ENCODE results near the gene ESYT3.
A peak's percentile ranks its signal among the peaks of the same experiment; 100 is the strongest.

The ESYT3 gene, protein sequence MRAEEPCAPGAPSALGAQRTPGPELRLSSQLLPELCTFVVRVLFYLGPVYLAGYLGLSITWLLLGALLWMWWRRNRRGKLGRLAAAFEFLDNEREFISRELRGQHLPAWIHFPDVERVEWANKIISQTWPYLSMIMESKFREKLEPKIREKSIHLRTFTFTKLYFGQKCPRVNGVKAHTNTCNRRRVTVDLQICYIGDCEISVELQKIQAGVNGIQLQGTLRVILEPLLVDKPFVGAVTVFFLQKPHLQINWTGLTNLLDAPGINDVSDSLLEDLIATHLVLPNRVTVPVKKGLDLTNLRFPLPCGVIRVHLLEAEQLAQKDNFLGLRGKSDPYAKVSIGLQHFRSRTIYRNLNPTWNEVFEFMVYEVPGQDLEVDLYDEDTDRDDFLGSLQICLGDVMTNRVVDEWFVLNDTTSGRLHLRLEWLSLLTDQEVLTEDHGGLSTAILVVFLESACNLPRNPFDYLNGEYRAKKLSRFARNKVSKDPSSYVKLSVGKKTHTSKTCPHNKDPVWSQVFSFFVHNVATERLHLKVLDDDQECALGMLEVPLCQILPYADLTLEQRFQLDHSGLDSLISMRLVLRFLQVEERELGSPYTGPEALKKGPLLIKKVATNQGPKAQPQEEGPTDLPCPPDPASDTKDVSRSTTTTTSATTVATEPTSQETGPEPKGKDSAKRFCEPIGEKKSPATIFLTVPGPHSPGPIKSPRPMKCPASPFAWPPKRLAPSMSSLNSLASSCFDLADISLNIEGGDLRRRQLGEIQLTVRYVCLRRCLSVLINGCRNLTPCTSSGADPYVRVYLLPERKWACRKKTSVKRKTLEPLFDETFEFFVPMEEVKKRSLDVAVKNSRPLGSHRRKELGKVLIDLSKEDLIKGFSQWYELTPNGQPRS

DNA sequence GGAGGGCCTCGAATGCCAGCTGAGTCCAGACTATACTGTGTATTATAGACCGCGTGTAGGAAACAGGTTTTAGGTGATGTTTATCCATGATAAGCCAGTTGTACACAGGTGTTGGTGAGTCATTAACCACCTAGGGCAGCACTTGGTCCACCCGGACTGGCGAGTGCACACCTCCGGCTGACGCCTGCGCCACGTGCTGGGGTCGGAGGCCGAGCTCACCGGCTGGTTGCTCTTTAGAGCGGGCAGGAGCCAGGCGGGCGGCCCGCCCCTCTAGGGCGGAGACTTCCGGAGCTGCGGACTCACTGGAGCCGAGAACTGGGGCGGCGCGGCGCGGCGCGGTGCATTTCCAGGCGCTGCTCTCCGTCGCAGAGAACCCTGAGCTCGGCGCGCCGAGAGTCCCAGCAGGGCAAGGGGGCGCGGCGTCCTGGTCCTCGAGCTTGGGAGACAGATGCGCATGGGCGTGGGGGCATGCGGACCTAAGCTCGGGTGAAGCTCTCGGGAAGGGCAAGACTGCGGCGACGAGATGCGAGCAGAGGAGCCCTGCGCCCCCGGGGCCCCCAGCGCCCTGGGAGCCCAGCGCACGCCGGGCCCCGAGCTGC lies at the start of gene ESYT3:
ESYT3 (plus strand) TSS at position 341 of the 599 bp plus-strand sequence; CDS start at position 524, 183 bp downstream.
- H3K4me3 ChIP-seq (ENCODE audit: low read length), result peak within 1 kb of the TSS; percentile 11; the same call in 1 of the 2 replicates
- TF ChIP-seq ZNF274 (IDR thresholded peaks at IDR 0.05; ENCODE audit: low read depth, low read length), result no peak

DNA sequence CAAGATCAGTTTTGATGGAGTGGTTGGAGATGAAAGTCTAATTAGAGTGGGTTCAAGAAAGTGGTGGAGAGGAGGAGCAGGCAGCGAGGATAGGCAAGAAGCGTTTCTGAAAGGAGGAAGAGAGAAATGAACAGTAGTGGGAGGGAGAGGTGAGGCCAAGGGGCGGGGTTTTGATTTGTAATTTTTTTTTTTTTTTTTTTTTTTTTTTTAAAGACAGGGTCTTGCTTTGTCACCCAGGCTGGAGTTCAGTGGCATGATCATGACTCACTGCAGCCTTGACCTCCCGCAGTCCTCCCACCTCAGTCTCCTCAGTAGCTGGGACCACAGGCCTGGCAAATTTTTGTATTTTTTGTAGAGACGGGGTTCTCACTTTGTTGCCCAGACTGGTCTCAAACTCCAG lies 49.4 kb upstream of the ESYT3 start:
- TF ChIP-seq ZNF274 (IDR thresholded peaks at IDR 0.05; ENCODE audit: low read depth, low read length), result no peak
- no peak overlapping the region for H3K4me3 ChIP-seq (ENCODE audit: low read length)

DNA sequence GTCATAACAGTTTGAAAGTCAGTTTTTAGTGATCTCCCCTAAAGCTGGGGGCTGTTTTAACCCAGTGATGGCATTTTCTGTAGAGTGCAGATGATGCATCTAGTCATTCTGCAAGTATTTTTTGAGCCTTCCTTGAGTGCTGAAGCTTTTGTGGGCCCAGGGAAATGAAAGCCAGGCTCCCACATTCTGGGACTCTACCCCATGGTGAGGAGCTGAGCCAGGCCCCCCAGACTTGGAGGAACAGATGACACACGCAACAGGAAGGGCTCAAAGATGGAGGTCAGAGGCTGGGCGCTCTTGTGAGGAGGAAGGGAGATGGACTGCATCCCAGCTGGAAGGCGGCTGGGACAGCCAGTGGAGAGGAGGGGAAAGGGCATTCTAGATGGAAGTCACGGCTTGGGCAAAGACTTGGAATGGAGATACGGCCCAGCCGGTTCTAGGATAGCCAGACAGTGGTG lies 45.2 kb upstream of the ESYT3 start:
- H3K4me3 ChIP-seq (ENCODE audit: low read length), result no peak overlapping the region
- no peak for TF ChIP-seq ZNF274 (IDR thresholded peaks at IDR 0.05; ENCODE audit: low read depth, low read length)

DNA sequence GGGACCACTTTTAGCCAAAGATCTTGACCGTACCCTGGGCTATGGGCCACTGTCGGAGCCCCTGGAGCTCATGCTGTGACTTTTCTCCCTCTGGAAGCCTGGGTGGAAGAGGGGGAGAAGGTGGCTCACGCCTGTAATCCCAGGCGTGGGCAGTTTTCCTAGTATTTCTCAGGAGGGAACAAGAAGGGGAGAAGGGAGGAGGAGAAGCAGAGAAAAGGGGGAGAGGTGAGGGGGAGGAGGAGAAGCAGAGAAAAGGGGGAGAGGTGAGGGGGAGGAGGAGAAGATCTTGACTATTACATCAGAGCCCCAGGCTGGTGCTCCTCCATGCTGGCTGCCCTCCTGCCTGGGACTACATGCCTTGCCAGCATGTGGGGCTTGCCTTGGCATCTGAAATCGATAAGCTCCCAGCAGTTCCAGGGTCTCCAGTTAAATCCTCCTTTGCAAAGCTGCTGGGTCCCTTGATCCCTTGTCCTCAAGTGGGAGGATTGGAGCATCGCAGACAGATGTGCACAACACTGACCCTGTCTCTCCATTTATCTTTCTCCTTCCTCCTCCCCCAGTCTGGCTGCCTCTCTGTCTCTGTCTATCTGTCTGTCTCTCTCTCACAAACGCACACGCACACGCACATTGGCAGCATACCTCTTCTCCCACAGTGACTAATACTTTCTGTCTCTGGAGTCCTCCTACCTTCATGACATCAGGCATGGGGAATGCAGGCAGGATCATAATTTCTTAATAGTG lies 44.4 kb upstream of the ESYT3 start:
- no peak overlapping the region for H3K4me3 ChIP-seq (ENCODE audit: low read length)
- TF ChIP-seq ZNF274 (IDR thresholded peaks at IDR 0.05; ENCODE audit: low read depth, low read length), result no peak

DNA sequence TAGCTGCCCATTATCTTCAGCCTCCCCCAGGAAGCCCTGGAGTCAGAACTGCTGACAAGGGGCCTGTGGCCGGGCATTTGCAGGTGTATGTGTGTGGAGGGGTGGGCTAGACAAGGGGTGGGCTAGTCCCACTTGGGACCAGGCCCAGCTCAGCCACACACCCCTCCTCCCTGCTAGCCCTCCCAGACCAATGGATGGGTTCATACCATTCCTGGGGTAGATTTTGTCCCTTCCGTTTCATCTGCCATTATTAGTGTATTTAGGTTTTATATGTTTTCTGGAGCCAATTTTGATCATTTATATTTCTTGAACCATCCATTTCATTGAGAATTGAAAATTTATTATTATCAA lies 43.9 kb upstream of the ESYT3 start:
- TF ChIP-seq ZNF274 (IDR thresholded peaks at IDR 0.05; ENCODE audit: low read depth, low read length), result no peak
- no peak overlapping the region for H3K4me3 ChIP-seq (ENCODE audit: low read length)

DNA sequence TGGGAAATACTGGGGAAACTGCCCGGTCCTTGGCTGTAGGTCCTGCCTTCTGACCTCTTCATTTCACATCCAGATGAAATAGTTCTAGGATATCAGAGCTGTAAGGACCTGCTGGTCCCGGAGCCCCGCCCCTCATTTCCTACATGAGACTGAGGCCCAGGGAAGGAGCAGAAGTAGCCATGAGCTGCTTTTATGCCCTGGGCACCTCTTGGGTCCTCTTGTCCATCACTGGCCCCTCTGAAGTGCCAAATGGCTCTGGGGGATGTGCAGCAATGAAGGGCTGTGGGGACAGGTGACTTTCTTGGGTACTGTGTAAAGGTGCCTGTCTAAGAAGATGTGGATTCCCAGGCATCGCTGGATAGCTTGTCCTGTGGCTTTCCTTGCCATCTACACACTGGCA lies 40.3 kb upstream of the ESYT3 start:
- no peak for TF ChIP-seq ZNF274 (IDR thresholded peaks at IDR 0.05; ENCODE audit: low read depth, low read length)
- no peak overlapping the region for H3K4me3 ChIP-seq (ENCODE audit: low read length)

DNA sequence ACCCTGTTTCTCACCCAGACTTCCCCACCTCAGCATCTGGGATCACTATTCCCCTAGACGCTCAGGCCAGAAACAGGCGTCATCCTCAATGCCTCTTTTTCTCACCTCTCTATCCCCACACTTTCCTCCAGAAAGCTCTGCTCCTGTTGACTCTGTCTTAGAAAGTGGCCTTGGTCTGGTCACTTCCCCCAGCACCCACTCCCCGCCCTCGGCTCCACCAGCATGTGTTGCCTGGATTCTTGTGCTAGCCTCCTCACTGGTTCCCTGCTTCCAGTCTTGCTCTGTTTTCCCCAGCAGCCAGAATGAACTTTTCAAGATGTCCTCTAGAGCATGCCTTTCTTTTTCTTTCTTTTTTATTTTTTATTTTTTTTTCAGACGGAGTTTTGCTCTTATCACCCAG lies 39.7 kb upstream of the ESYT3 start:
- H3K4me3 ChIP-seq (ENCODE audit: low read length), result no peak overlapping the region
- no peak for TF ChIP-seq ZNF274 (IDR thresholded peaks at IDR 0.05; ENCODE audit: low read depth, low read length)

DNA sequence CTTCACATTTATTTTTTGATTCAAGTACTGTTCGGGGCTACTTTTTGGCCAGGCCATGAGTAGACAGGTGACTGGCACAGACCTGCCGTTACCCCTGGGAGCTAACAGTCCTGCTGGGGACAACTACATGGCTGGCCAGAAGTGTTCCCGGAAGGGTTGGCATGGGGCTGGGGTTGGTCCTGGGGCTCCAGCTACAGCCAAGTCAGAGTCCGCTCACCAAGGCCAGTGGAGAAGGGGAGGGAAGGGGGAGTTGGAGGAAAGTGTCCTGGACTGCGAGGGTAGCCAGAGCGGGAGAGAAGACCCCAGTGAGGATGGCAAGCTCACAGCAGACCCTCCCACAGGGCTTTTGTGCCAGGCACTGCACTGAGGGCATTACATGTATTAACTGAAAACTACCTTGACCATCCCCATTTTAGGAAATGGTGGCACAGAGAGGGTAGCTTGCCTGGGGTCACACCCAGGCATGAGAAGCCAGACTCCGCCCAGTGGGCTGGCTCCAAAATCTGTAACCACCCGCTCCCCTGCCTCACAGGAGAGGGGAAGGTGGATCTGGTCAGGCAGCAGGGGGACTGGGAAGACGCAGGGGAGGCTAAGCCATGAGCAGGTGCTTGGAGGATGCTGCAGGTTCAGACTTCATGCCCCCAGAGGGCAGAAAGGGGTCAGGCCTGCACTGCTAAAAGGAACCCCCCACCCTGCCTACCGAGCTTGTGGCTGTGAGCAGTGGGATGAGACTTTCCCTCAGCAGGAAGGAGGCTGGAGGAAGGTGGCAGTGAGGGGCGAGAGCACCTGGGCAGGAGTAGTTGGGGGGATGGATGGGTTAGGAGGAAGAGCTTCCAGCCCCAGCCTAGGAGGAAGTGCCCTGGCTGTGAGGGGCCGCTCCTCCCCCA lies 38.3 kb upstream of the ESYT3 start:
- TF ChIP-seq ZNF274 (IDR thresholded peaks at IDR 0.05; ENCODE audit: low read depth, low read length), result no peak
- no peak overlapping the region for H3K4me3 ChIP-seq (ENCODE audit: low read length)

DNA sequence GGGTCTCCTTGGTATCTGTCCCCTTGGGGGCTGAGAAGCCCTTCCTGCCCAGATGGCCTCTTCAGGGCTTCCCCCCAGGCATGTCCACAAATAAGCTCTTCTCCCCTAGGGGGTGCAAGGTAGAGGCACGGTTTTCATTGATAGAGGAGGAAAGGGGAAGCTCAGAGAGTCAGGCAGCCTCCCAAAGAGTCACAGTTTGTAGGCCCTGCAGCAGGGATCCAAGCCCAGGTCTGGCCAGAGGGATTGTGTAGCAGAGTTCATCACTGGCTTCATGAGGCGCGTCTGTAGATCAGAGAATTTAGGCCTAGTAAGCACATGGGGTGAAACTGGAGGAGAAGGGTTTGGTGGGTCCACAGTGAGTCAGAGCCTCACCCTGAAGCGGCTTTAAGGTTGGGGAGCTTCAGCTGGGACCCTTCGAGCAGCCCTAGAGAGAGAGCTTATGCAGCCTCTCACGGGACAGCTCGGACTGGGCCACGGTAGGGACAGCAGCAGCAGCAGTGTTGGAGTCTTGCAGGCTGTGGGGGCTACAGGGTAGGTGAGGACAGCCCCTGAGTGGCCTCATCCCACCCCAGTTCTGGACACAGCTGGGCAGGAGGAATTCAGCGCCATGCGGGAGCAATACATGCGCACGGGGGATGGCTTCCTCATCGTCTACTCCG lies 37.5 kb upstream of the ESYT3 start:
- TF ChIP-seq ZNF274 (IDR thresholded peaks at IDR 0.05; ENCODE audit: low read depth, low read length), result no peak
- no peak overlapping the region for H3K4me3 ChIP-seq (ENCODE audit: low read length)

DNA sequence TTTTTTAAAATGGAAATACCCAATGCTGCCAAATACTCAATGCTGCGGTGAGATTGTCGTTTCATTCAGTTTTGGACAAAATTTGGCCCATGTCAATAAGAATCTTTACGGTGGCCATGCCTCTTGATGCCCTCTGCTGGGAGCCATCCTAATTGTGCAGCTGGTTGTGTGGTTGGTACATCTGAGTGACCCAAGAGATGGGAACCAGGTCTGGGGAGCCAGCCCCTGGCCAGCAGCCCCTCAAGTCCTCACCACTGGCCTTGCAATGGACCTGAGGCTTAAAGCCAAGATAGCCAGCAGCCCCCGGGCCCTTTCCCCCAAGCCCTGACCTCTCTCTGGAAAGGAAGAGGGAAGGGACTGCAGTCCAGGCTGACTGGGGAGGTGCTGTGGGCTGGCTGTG lies 36.4 kb upstream of the ESYT3 start:
- no peak overlapping the region for H3K4me3 ChIP-seq (ENCODE audit: low read length)
- TF ChIP-seq ZNF274 (IDR thresholded peaks at IDR 0.05; ENCODE audit: low read depth, low read length), result no peak

DNA sequence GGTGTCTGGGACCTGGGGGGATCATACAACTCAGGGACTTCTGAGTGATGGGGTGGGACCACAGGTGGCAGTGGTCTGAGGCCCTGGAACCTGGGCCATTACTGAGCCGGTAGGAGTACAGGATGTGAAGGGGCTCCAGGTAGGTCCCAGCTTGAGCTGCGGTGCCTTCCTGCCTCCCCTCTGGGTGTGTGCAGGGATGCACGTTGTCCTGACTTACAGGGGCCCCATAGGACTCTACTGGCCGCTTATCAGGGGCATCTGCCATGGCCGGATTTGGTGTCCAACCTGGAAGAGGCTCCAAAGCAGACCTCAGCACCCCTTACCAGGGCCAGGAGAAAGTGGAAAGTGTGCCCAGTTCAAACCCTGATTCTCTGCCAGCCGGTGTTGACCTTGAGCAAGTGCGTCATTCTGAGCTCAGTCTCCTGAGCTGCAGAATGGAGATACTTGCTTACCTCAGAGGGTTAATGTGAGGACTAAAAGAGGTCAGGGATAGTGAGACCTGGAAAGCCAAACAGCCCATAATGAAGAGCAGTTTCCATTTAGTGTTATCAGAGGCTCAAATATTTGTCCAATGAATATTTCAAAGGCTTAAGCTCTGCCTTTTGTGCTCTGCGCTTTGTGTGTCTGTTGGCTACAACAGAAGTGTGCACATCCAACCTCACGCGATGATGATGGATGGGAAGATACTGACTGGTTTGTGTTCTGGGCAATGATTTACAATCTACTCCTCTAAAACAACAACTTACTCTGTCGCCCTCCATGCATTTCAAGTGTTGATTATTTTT lies 35.4 kb upstream of the ESYT3 start:
- no peak overlapping the region for H3K4me3 ChIP-seq (ENCODE audit: low read length)
- TF ChIP-seq ZNF274 (IDR thresholded peaks at IDR 0.05; ENCODE audit: low read depth, low read length), result no peak

DNA sequence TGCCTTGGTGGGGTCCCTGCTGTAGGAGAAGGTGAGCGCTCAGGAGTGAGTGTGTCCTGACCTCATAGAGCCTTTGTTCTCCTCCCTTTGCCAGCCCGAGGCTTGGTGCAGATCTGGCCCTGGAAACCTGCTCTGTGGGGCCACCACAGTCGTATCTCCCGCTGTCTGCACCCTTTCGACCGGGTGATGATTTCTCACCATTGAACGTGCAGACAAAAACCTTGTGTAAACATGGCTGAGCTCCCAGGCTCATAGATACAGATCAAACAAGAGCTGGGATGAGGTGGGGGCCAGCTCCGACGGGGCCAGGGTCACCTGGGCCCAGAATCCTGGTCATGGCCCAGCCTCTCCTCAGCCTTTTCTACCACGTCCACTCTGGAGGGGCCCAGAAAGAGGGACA lies 34.6 kb upstream of the ESYT3 start:
- no peak overlapping the region for H3K4me3 ChIP-seq (ENCODE audit: low read length)
- no peak for TF ChIP-seq ZNF274 (IDR thresholded peaks at IDR 0.05; ENCODE audit: low read depth, low read length)
